NCI-H524 treated with DMSO at 0.1 percent for 48 hours (cell line): ENCODE measurements around the gene BRSK2.
"Not testable (repeated sequence)": the region's sequence is repeated elsewhere in the genome, so short reads cannot be mapped to it uniquely, and the experiment has no call there.

Experiments used
- DNase-seq: peaks from one replicate; lab custom pipeline; 2025; lab: John Stamatoyannopoulos, UW

Gene BRSK2

GRCh38 chr11:1354125-1354938 is 35.4 kb upstream of the BRSK2 start:
- no peak for DNase-seq

GRCh38 chr11:1356007-1356435 is 33.7 kb upstream of the BRSK2 start:
- no peak for DNase-seq

GRCh38 chr11:1356478-1356960 is 33.2 kb upstream of the BRSK2 start:
- no peak for DNase-seq

GRCh38 chr11:1358286-1358685 is 31.4 kb upstream of the BRSK2 start:
- no peak for DNase-seq

GRCh38 chr11:1358931-1359330 is 30.8 kb upstream of the BRSK2 start:
- DNase-seq = not testable (repeated sequence)

GRCh38 chr11:1359556-1359955 is 30.2 kb upstream of the BRSK2 start:
- DNase-seq = no peak

- no peak for DNase-seq
These were observed 29.4 kb upstream of the BRSK2 start for GRCh38 chr11:1360181-1360834.

GRCh38 chr11:1360835-1361357 is 28.8 kb upstream of the BRSK2 start:
- DNase-seq = no peak

GRCh38 chr11:1361882-1362281 is 27.9 kb upstream of the BRSK2 start:
- no peak for DNase-seq

- DNase-seq = no peak
These were observed 22.0 kb upstream of the BRSK2 start for GRCh38 chr11:1367721-1368120.

GRCh38 chr11:1368216-1368615 is 21.5 kb upstream of the BRSK2 start:
- no peak for DNase-seq

- no peak for DNase-seq
These were observed 20.8 kb upstream of the BRSK2 start for GRCh38 chr11:1368966-1369365.

GRCh38 chr11:1369371-1370005 is 20.2 kb upstream of the BRSK2 start:
- no peak for DNase-seq

GRCh38 chr11:1370186-1371025 is 19.3 kb upstream of the BRSK2 start:
- no peak for DNase-seq

- DNase-seq = no peak
These were observed 18.8 kb upstream of the BRSK2 start for GRCh38 chr11:1371026-1371325.

- no peak for DNase-seq
These were observed 18.4 kb upstream of the BRSK2 start for GRCh38 chr11:1371377-1371776.

- no peak for DNase-seq
These were observed 17.8 kb upstream of the BRSK2 start for GRCh38 chr11:1371836-1372465.

GRCh38 chr11:1372660-1373059 is 17.1 kb upstream of the BRSK2 start:
- no peak for DNase-seq

- DNase-seq = no peak
These were observed 16.1 kb upstream of the BRSK2 start for GRCh38 chr11:1373536-1374214.

GRCh38 chr11:1375161-1375954 is 14.4 kb upstream of the BRSK2 start:
- DNase-seq = no peak
